ENCODE results near the gene PDE4A. TPM values are rescaled to one million over a fixed set of nuclear protein-coding genes. Genes with fewer than 3 reads are reported as not detected.

Gene PDE4A
- total and polyA plus RNA-seq, 2 of the 13 experiments (the other 11 are each of a cell fraction or from before 2014, with no cell fraction given): 1.1 to 4.1 TPM

- TF ChIP-seq ZNF281 (CRISPR knock-in tag; IDR thresholded peaks at IDR 0.05; ENCODE audit: borderline replicate concordance): peak; percentile 41; the same call in 1 of the 2 replicates
- no peak for TF ChIP-seq GTF3A (CRISPR knock-in tag; conservative IDR thresholded peaks at IDR 0.05)
- peak; percentile 69; the same call in 1 of the 2 replicates for TF ChIP-seq ZNF224 (CRISPR knock-in tag; IDR thresholded peaks at IDR 0.05)
- TF ChIP-seq LCORL (IDR thresholded peaks at IDR 0.05): no peak
- peak; percentile 6 for TF ChIP-seq LCORL (CRISPR knock-in tag; IDR thresholded peaks at IDR 0.05)
- TF ChIP-seq ZNF331 (CRISPR knock-in tag; IDR thresholded peaks at IDR 0.05): peak; percentile 21; the same call in 1 of the 2 replicates
- TF ChIP-seq ZBTB2 (CRISPR knock-in tag; IDR thresholded peaks at IDR 0.05; ENCODE audit: low read depth): 0 out of 2 replicates have a peak, but pooled peaks have one; percentile 36
- no peak for TF ChIP-seq ZNF260 (CRISPR knock-in tag; IDR thresholded peaks at IDR 0.05; ENCODE audit: borderline replicate concordance, low read depth)
- TF ChIP-seq KDM6A (CRISPR knock-in tag; IDR thresholded peaks at IDR 0.05; ENCODE audit: low read depth): no peak
- 0 out of 2 replicates have a peak, but pooled peaks have one; percentile 8 for TF ChIP-seq HNF4A (CRISPR knock-in tag; IDR thresholded peaks at IDR 0.05)
- no peak for TF ChIP-seq RBAK (CRISPR knock-in tag; IDR thresholded peaks at IDR 0.05)
- no peak for TF ChIP-seq JUN (CRISPR knock-in tag; IDR thresholded peaks at IDR 0.05)
- TF ChIP-seq ZNF138 (CRISPR knock-in tag; IDR thresholded peaks at IDR 0.05; ENCODE audit: low read depth): no peak
- peak; percentile 48 for TF ChIP-seq SRSF1 (optimal IDR thresholded peaks at IDR 0.05; ENCODE audit: low read depth, low read length)
- TF ChIP-seq ZNF501 (CRISPR knock-in tag; IDR thresholded peaks at IDR 0.05): peak; percentile 85
- TF ChIP-seq PAXIP1 (CRISPR knock-in tag; conservative IDR thresholded peaks at IDR 0.05): peak; percentile 46; the same call in 1 of the 2 replicates
- no peak for TF ChIP-seq ZNF552 (CRISPR knock-in tag; IDR thresholded peaks at IDR 0.05; ENCODE audit: borderline replicate concordance)
Measured at GRCh38 chr19:10380313-10381102, 39.8 kb upstream of the PDE4A start, which contains the start of gene TYK2 (continued).
